NT2/D1 (cell line): ENCODE data around the gene RTCA.
"Not testable (repeated sequence)": the region's sequence is repeated elsewhere in the genome, so short reads cannot be mapped to it uniquely, and the experiment has no call there.

ENCODE experiments used
- SUZ12 ChIP-seq: IDR thresholded peaks from 2 replicates; pipeline ENCODE4 v1.6.1; 2011; ENCODE audit not compliant: insufficient read length, insufficient read depth; ENCODE audit errors: extremely low read depth
- YY1 ChIP-seq: IDR thresholded peaks from 2 replicates; pipeline ENCODE4 v1.6.1; 2011; ENCODE audit not compliant: insufficient read length, insufficient read depth
- ZNF274 ChIP-seq: IDR thresholded peaks from 2 replicates; pipeline ENCODE4 v1.6.1; 2011; ENCODE audit warnings: mild to moderate bottlenecking, low read depth, low read length

DNA sequence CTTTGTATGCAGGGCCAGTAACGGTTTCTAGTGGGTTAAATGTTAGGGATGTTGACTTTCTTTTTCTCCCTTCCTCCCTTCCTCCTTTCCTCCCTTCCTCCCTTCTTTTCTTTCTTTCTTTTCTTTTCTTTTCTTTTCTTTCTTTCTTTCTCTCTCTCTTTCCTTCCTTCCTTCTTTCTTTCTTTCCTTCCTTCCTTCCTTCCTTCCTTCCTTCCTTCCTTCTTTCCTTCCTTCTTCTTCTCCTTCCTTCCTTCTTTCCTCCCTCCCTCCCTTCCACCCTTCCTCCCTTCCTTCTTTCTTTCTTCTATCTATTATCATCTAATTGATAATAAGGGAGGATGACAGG lies 60.3 kb downstream of the RTCA start:
- TF ChIP-seq ZNF274, YY1, SUZ12: not testable (repeated sequence)
